NCI-H1417 treated with DMSO at 0.1 percent for 48 hours (cell line): ENCODE measurements around the gene ZNF385A.

Source experiments
- DNase-seq: peaks from one replicate; lab custom pipeline; 2025; lab: John Stamatoyannopoulos, UW

The ZNF385A gene

DNA sequence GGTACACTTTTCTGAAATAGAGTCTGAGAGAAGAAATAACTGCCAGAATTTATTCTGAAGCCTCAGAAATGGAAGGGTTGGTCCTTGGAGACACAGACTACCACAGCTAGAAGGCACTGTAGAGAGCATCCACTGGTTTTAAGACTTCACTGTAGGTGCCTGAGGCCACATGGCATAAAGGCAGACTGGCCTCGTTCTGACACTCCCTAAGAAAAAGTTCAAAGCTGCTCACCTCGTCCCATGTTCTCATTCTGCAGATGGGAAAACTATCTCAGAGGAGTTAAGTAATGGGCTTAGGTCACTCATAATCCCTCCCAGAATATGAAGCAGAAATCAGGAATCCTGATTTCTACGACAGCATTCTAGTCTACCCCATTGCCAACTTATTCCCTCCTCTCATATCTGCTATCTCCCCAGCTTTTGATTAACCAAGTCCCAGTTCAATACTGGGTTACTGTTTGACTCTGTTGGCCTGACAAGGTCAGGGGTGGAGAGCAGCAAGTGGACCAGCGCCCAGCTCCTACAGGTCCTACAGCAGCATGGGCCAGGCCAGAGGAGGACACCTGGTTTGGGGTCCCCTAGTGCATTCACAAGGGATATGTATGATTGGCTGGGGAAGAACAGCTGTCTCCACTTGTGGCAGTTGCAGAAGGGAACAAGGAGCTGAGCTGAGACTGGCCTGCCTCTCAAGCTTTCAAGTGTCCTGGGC, 30.8 kb upstream of the ZNF385A start:
- no peak for DNase-seq

DNA sequence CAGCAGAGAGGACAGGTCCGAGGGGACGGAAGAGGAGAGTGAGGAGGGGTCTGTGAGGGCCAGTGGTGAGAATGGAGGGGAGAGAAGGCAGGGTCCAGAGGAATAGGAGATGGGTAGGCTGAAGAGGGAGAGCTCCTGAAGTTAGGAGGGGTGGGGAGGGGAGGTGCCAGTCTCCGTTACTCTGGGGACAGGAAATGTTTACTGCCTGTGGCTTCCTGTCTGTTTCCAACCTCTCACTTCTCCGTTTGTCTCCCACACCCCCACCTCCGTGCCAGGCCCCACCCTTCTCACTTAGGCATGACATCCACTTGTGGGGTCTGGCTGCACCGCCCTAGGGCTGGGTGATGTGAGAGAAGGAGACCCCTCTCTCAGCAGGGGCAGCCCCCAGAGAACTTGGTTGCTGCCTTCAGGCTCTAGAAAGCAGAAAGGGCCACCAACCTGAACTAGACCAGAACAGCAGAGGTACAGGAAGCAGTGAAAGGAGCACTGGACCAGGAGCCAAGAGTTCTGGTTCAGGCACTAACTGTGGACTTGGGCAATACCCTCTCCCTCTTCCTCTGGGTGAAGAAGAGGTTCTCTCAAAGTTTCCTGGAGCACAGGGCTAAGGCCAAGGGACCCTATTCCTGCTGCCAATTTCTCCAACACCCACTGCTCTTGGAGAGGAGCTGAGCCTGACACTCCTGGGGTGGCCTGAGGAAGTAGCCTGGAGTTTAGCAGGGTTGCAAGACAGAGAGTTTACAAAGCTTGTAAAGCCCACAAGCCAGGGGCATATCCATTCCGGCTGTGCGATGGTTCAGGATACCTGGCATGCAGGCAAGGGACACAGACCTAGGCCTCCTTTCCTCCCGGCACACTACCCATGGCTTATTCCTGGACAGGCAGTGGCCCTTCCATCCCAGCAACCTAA, 29.0 kb upstream of the ZNF385A start:
- no peak for DNase-seq

DNA sequence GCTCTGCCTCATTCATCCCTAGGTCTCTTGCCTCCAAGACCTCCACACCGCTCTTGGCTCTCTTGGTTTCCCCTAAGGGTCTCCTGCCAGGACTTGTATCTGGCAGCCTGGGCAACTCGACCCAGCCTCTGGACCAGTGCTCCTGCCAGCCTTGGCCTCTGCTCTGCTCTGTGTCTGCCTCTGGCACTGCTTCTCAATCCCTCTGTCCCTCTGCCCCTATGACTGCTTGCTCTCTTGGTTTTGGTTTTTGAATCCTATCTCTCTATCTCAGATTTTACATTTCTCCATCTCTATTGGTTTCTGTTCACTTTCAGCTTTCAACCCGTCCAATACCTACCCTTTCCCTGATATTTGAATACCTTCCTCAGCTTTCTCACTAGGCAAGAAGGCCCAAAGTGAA, 28.3 kb upstream of the ZNF385A start:
- no peak for DNase-seq

DNA sequence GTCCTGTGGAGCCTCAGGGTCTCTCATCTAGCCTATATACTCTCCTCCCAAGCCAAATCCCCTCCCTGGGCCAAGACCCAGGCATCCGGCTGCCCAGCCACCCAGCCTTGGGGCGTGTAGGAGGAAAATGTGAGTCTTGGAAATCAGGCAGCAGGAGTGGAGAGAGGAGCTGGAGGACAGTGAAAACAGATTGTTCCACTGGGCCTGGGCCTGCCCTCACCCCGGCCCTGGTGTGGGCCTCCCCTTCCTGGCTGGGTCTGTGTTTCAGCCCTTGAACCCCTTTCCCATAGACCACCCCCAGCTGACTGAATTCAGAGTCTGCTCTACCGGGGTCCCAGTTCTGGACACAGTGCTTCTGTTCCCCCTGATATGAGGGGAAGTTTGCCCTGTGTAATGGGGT, 27.8 kb upstream of the ZNF385A start:
- no peak for DNase-seq

DNA sequence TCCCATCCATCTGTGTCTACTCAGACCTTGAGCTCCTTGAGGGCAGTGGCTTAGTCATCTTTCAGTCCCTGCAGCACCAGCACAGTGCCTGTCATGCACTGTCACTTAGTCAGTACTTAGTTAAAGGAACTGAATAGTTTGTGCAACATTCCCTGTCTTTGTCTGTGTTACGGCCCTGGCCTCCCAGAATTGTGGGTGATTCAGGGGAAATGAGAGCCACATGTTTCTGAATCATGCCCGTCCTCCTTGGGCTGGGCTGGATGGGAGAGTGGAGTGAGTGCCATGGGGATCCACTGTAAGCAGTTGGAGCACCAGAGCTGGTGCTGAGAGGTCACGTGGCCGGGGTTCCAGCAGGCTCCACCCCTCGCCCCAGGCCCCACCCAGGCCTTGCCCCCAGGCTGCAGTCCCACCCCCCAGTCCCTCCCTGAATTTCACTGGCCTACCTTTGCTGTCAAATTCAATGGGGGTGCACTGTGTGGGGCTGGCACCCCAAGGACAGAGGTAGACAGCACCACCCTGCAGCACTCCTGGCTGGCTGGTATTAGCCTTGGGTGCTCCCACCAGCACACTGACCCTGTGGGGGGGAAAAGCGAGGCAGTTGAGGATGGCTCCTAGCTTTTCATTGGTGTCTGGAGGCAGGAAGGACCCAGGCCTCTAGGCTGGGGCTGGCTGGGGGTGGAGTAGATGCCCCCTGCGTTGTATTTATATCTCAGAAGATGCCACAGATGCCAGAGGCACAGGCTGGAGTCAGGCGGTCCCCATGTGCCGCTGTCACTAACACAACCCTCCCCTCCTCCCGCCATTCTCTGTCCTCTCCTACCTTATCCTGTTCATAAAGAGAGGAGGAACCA, 27.1 kb upstream of the ZNF385A start:
- no peak for DNase-seq

DNA sequence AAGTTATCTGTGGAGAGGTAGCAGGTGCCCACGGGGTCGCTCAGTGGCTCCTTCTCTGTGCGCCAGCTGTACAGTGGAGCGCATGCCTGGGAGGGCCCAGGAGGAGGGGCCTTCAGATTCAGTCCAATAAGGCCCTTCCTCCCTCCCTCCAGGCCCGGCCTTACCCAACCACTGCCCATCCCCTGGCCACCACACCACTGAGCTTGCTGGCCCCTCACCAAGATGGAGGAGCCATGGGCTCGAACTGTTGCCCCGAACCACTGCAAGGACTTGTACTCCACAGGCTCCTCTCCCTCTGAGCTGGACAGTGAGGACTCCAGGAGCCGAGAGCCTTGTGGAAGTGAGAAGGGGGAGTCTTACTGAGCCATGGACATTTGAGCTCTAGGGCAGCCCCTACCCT, 24.7 kb upstream of the ZNF385A start:
- DNase-seq: no peak

DNA sequence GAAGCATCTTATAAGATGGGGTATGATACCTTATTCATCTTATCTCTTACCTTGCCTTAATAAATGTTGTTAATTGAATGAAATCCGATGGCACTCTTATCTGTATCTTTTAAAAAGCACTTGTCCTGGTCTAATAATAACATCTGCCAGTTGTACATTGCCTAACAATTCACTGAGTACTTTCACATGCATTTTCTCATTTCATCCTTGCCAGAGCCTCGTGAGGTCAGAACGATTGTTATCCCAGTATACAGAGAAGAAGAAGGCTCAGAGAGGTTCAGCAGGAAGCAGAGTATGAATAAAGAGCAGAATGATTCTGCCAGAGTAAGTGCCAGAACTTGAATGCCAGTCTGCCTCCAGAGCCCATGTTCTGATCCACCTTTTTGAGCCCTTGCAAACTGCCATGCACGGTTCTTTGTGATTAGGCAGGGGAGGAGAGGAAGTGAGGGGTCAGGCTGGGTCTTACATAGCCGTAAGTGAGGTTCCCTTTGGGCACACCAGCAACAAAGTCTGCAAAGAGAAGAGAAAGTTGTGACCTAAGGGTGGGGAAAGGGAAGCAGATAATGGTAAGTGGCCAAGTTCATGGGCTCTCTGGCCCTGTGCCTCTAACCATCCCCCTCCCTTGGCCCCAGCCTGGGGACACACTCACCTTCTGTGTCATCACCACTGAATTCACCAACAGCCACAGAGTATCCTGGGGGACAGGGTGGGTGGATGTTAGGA, 22.8 kb upstream of the ZNF385A start:
- DNase-seq: no peak

DNA sequence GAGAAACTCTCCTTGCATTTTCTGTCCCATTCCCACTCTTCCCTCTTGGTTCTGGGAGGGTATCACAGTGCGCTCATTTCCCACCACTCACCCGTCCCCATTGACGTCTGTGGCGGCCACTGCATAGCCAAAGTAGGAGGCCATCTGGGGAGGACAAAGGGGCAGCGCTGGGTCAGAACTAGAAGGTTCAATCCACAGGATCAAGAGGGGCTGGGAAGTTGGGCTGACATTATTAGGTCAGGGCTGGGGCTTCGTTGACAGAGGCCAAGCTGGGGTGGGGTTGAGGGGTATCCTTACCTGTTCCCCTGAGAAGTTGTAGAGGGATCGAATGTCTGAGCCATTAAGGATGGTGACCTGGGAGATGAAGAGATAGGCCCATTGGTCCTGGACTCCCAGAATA, 21.0 kb upstream of the ZNF385A start:
- DNase-seq: no peak

DNA sequence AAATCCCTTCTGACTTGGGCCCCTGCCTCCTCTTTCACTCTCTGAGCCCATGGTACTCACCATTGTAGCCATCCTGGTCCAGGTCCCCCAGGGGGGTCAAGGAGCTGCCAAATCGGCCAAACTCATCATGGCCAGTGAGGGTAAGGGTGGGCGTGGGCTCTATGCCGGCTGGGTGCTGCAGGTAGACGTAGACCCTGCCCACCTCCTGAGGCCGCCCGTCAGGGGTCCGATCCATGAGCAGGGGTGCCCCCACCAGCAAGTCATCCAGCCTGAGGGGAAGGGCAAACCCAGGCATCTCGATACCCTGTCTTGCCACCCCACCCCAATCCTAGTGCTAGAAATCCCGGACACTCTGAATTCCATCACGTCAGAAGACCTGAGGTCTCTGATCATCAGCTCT, 20.6 kb upstream of the ZNF385A start:
- no peak for DNase-seq

DNA sequence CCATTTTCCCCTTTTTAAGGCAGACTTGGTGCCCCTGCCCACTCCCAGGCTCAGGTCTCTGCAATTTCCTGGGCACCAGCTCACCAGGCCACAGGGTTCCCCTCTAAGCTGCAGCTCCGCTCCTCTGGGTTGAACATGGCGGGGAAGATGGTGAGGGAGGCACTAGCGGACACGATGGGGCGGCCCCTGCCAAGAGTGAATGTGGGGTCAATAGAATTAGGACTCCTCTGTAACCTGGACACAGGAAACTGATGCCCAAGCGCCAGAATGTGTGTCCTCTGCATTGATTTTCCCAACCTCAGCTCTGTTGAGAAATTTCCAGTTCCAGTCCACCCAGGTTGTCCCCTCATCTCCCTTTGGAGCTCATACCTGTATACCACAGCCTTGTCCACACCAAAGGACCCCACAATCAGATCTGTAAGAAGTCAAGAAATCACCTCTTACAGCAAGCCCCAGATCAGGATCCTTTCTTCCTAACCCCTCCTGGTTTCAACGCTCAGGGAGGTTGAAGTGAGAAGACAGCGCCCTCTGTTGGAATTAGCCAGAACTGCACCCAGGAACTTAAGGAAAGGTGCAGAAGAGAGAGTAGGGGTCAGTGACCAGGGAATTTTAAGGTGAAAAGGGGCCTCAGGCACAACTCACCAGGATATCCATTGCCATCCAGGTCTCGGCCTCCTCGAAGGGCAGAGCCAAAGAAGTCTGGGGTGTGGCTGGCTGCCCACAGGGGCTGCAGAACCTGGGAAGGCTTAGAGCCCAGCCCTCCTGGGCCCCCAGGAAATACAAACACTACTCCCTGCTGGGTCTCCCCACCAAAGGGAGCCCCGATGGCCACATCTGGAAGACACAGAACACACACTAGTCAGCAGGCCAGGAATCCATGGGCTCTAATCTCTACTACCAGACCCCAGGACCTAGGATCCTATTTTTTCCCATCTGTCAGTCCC, 19.8 kb upstream of the ZNF385A start:
- no peak for DNase-seq

DNA sequence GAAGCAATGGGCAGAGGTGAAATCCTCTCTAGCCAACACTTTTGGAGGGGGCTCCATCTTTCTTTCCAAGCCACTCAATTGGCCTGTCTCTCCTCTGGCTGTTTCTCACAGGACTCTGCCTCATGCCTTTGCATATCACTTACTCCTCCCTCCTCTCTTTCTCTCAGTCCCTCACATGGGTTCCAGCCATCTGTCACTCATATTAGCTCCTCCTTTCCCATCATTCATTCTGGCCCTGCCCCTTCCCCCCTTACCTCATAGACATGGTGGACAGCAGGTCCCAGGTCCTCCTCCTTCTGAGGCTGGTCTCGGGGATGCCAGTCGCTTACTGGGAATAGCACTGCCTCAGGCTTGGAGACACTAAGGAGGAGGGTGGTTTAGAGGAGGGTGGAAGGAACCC, 16.6 kb upstream of the ZNF385A start:
- no peak for DNase-seq

DNA sequence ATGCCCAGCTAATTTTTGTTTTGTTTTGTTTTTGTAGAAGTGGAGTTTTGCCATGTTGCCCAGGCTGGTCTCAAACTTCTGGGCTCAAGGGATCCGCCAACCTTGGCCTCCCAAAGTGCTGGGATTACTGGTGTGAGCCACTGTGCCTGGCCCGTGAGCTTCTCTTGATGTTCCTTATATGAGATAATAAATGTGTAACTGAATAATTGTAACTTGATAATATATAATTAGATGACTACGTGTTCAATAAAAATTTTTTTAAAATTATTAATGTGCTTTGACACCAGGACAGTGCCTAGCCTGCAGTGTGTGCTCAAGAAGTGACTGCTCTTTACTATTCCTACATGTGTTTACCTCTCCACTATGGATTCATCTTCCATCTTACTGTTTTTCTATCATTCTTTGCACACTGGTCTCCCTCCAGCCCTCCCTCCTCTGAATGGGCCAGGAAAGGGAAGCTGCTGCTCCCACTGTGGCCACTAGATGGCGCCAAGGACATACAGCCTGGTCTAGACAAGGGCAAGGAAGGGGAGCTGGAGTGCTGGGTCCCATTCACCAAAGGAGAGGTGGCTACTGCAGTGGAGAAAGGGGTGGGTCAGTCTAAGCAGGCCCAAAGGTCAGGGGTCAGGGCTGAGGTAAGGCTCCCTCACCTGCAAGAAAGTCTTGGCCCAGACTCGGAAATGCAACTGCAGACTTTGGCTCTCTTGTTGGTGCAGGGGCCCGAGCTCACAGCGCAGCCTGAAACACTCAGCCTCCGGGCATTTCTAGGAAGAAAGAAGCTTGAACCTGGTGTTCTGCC, 14.7 kb upstream of the ZNF385A start:
- peak; percentile 41 for DNase-seq

DNA sequence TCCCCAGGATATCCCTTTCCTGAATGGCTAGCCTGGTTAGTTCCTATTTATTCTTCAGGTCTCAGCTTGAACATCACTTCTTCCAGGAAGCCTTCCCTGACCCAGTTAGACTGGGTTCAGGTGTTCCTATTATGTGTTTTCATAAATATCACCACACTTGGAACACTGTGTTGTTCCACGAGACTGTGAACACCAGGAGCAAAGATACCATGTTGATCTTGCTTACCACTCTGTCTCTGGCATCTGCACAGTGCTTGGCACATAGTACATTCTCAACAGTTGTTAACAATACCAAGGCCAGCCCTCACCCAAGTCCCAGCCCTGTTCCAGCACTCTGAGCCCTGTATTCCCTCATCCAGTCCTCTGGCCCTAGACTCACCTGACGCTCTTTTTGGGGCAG, 13.7 kb upstream of the ZNF385A start:
- DNase-seq: no peak

DNA sequence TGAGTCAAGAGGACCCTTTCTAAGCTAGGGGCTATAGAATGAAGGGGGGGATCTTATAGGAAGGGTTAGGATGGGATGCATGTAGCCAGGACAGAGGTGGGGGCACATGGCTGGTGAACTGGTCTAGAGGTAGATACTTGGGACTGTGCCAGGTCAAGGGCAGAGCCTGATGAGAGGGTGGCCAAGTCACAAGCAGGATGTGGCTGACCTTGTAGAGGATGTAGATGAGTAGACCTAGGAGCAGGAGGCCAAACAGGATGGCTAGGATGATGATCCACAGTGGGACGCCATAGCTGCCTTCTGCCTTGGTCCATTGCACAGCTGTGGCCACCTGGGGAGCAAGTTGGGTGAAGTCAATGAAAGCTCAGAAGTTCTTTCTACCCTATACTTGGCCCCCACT, 12.6 kb upstream of the ZNF385A start:
- DNase-seq: no peak

DNA sequence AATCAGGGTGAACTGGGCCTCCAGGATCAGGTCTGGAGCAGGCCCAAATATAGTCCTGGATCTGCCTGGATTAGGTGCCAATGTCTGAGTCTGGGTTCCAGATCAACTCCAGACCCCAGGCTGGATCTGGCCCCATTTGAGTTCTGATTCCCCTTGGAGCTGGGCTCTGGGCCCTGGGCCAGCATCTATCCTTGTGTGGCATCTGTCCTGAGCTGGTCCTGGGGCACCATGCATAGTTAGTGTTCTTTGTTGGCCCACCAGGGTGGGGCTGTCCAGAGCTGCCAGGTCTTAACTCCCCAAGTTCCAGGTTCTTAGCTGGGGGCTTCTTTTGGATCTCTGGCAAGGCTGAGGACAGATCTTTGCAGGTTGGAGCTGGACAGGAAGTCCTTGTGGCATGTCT, 11.0 kb upstream of the ZNF385A start:
- DNase-seq: no peak

DNA sequence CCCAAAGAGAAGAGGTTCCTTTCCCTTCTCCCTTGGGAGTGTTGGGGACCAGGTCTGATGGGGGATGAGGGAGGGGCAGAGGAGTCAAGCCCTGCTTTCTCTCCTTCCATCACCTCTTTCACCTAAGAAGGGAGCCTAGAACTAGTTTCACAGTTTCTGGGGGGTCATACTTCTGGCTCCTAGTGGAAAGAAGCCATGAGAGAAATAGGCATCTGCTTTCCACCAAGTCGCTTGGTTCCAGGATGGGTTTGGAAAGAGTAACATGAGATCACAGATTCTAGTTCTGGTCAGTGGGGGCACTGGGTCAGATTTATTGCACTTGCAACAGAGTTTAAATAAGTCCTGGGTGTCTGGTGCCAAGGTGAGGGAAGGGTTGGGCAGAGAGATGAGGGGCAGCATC, 10.5 kb upstream of the ZNF385A start:
- no peak for DNase-seq

DNA sequence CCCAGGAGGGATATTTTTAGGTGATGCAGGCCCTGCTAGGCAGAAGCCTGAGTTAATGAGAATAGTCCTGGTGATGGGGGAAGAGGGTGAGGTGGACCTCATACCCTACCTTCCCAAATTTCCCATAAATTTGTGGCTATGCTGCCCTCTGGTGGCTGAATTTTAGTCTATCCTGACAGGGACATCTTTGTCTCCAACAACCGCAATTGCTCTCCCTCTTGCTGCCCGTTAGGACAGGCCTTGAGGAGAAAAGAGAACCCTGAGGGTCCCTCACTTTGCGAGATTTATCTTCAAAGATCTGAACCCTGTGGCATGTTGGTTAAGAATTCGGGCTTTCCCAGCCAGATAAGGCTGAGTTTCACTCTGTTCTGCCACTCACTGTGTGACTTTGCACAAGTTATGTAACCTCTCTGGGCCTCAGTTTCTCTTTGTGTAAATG, 9.8 kb upstream of the ZNF385A start:
- peak; percentile 45 for DNase-seq

DNA sequence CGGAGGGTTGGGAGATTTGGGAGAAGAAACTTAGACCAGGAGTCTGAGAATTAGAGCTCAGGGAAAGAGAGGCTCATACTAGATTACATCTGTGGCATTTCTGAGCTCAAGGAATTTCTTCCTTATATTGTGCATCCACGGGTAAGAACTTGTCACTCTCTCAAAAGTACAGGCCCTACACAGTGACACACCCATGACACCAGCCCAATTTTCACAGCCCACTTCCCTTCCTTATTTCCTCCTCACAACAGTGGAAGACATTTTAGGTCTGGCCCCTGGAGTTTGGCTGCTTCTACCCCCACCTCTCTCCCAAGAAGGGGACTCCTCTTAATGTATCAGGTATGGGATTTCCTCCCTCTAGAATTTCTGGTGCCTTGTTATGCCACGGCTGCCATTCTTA, 9.2 kb upstream of the ZNF385A start:
- DNase-seq: no peak

DNA sequence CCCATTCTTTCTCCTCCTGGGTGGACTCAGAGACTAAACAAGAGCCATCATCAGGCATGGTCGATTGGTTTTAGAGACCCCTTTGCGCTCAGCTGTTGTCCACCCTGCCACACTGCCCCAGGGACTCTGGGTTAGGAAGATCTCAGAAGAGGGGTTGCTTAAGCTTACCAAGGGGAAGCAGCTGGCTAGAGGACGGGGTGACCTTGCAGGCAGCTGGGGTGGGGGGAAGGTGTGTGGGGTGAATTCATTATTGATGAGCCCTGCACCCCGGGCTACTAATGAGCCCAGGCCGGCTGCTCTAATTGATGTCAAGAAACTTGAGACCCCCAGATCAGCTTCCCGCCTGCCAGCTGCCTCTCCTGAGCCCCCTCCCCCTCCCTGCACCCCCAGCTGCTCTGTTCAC, 8.7 kb upstream of the ZNF385A start:
- no peak for DNase-seq
